Measurements from ENCODE around the gene NFE2L3. TPM values are rescaled to one million over a fixed set of nuclear protein-coding genes. Genes with fewer than 3 reads are reported as not detected.

NFE2L3 gene
- total and polyA plus RNA-seq, 2 of the 8 experiments (the other 6 are each of a cell fraction or from before 2014, with no cell fraction given) = 64.9 to 76.5 TPM

GRCh38 chr7:26188206-26188956 lies 36.4 kb downstream of the NFE2L3 start (continued):
- TF ChIP-seq CHD7 (IDR thresholded peaks at IDR 0.05; ENCODE audit: insufficient replicate concordance, low read length) (no peak), HDAC6 (IDR thresholded peaks at IDR 0.05; ENCODE audit: low read depth, low read length) (no peak), YY1 (IDR thresholded peaks at IDR 0.05; ENCODE audit: low read depth, low read length) (no peak), PHF8 (conservative IDR thresholded peaks at IDR 0.05; ENCODE audit: low read depth, low read length) (no peak), SUZ12 (IDR thresholded peaks at IDR 0.05; ENCODE audit: low read length) (no peak), POLR2A (IDR thresholded peaks at IDR 0.05; ENCODE audit: control extremely low read depth in 1 of 2, low read depth in 2 of 2, low read length in 2 of 2) (peak; percentile 85 to 94), ATF2 (IDR thresholded peaks at IDR 0.05; ENCODE audit: low read length) (peak; percentile 38; the same call in 1 of the 2 replicates), EZH2 (IDR thresholded peaks at IDR 0.05; ENCODE audit: low read depth, low read length, severe bottlenecking) (no peak), TBP (IDR thresholded peaks at IDR 0.05; ENCODE audit: low read depth, low read length) (no peak)
